HG03159 (cell line): ENCODE results near the gene KISS1.

ENCODE experiments used
- ATAC-seq: cut with Tn5 transposase; IDR thresholded peaks from one replicate; pipeline ENCODE4 v1.9.1; 2021; ENCODE audit warnings: mild to moderate bottlenecking, moderate library complexity; ENCODE audit not compliant: unreplicated experiment

The KISS1 gene

GRCh38 chr1:204142032-204142974, 54.0 kb downstream of the KISS1 start:
- no peak for ATAC-seq

GRCh38 chr1:204141131-204141530, 55.2 kb downstream of the KISS1 start:
- no peak for ATAC-seq
